Astrocyte (in vitro differentiated cells and primary cell): ENCODE measurements around the gene ZNF593OS. TPM values are rescaled to one million over a fixed set of nuclear protein-coding genes. Genes with fewer than 3 reads are reported as not detected.

Experiments
- DNase-seq: peaks from one replicate; pipeline ENCODE4 v3.0.0-alpha.2; 2010; ENCODE audit warnings: low read depth
- FAIRE-seq: peaks from 2 replicates; lab custom pipeline; 2011; peaks lifted over from hg19 to GRCh38; lab: Jason Lieb, UNC
- H2AFZ ChIP-seq: 2 replicates; pipeline ENCODE4 v1.6.0; 2012; ENCODE audit warnings: low read depth, low read length, inconsistent platforms
- H3K27ac ChIP-seq: 2 replicates; pipeline ENCODE4 v1.5.1; 2011; ENCODE audit warnings: low read depth, low read length, inconsistent platforms
- H3K27me3 ChIP-seq: 2 replicates; pipeline ENCODE4 v1.6.0; 2011; ENCODE audit warnings: low read length, inconsistent platforms; ENCODE audit not compliant: insufficient read depth
- H3K36me3 ChIP-seq: 2 replicates; pipeline ENCODE4 v1.5.1; 2011; ENCODE audit warnings: low read length, inconsistent platforms; ENCODE audit not compliant: insufficient read depth
- H3K4me1 ChIP-seq: 2 replicates; pipeline ENCODE4 v1.5.1; 2011; ENCODE audit warnings: low read length, inconsistent platforms; ENCODE audit not compliant: insufficient read depth
- H3K4me2 ChIP-seq: 2 replicates; pipeline ENCODE4 v1.6.0; 2012; ENCODE audit warnings: low read length, inconsistent platforms
- H3K4me3 ChIP-seq: 2 replicates; pipeline ENCODE4 v1.5.1; 2011; ENCODE audit warnings: low read depth, mild to moderate bottlenecking, low read length, inconsistent platforms; ENCODE audit not compliant: insufficient read depth
- H3K79me2 ChIP-seq: 2 replicates; pipeline ENCODE4 v1.6.0; 2012; ENCODE audit warnings: mild to moderate bottlenecking, low read length, inconsistent platforms; ENCODE audit not compliant: insufficient read depth
- H3K9ac ChIP-seq: 2 replicates; pipeline ENCODE4 v1.6.0; 2012; ENCODE audit warnings: mild to moderate bottlenecking, low read length, inconsistent platforms
- H3K9me3 ChIP-seq: 2 replicates; pipeline ENCODE4 v1.5.1; 2012; ENCODE audit warnings: low read depth, mild to moderate bottlenecking, low read length, inconsistent platforms; ENCODE audit not compliant: insufficient read depth
- H4K20me1 ChIP-seq: 2 replicates; pipeline ENCODE4 v1.6.0; 2012; ENCODE audit warnings: low read length, inconsistent platforms; ENCODE audit not compliant: insufficient read depth
- H3K27ac Mint-ChIP-seq: one replicate; pipeline ENCODE4 v1.8.0; 2021; ENCODE audit warnings: mild to moderate bottlenecking, mixed read lengths; ENCODE audit not compliant: unreplicated experiment
- H3K27me3 Mint-ChIP-seq: one replicate; pipeline ENCODE4 v1.8.0; 2021; ENCODE audit warnings: low read depth, mixed read lengths; ENCODE audit not compliant: unreplicated experiment
- H3K36me3 Mint-ChIP-seq: one replicate; pipeline ENCODE4 v1.8.0; 2021; ENCODE audit warnings: low read depth, mixed read lengths; ENCODE audit not compliant: unreplicated experiment
- H3K4me1 Mint-ChIP-seq: one replicate; pipeline ENCODE4 v1.8.0; 2021; ENCODE audit warnings: low read depth, mixed read lengths; ENCODE audit not compliant: unreplicated experiment
- H3K4me3 Mint-ChIP-seq: one replicate; pipeline ENCODE4 v1.8.0; 2021; ENCODE audit warnings: mild to moderate bottlenecking, moderate library complexity, mixed read lengths; ENCODE audit not compliant: unreplicated experiment
- H3K9me3 Mint-ChIP-seq: one replicate; pipeline ENCODE4 v1.8.0; 2021; ENCODE audit warnings: mild to moderate bottlenecking, mixed read lengths; ENCODE audit not compliant: unreplicated experiment
- EZH2 ChIP-seq: IDR thresholded peaks from 2 replicates; pipeline ENCODE4 v1.6.1; 2012; ENCODE audit warnings: mild to moderate bottlenecking, low read length, inconsistent platforms; ENCODE audit not compliant: insufficient read depth
- total RNA-seq: library from RNA; stranded (reverse); gene quantifications from 2 replicates; pipeline ENCODE4 v1.2.1, GENCODE V29; 2021
- TF ChIP-seq, protein P1 (sequence below): IDR thresholded peaks from 2 replicates; pipeline ENCODE4 v1.5.1; 2011; ENCODE audit warnings: low read depth, mild to moderate bottlenecking, inconsistent platforms, low read length, moderate library complexity; ENCODE audit not compliant: insufficient read depth

ZNF593OS gene
- total RNA-seq, 1 donor from 2014 or later, result not detected

DNA sequence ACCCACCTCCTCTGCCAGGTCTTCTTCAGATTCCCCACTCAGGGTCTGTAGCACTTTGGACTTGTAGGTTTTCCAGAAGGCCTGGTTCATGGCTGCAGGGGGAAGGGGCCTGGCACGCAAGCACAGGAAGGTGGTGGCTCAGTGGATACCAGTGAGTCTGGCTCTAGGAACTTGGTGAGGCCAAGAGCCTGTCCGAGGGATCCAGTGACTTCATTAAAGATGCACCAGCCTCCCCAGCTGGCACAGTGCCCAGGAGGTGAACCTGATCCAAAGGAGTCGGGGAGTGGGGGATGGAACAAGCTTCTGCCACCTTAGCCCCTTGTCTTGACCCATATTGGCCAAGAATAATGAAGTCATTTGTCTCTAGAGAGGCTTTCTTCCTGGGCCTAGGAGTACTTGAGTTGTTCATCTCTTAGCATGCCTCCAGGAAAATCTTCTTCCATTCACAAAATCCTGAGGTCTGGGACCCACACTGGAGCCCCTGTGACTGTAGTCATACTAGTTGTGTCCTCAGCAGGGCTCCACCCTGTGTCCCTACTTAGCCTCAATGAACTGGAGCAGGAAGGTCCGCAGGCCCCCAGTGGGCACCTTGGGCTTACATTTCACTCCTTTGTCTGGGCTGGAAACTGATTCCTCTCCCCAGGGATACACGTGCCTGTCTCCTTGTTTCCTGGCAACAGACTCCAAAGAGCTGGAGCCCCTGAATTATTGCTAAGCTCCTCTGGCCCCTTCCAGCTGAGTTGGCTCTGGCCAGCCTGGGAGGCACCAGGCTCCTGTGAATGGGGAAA is 3.0 kb downstream of the ZNF593OS start, which contains the start of gene C1orf232:
C1orf232 (minus strand) TSS at position 554 of the 788 bp plus-strand sequence; CDS start at position 90, 464 bp downstream.
- peak within 1 kb of the TSS; percentile 89 for H3K4me3 Mint-ChIP-seq
- Histone ChIP-seq H2AFZ (peak within 1 kb of the TSS; percentile 96), H3K4me3 (peak within 1 kb of the TSS; percentile 68), H4K20me1 (no peaks in the 10 kb centered on the region), H3K4me2 (peak within 1 kb of the TSS; percentile 88), H3K36me3 (no peaks in the 10 kb centered on the region), H3K79me2 (peaks cover 20% of the 10 kb centered on the region), H3K27ac (peak within 1 kb of the TSS; percentile 74), H3K4me1 (peaks cover 20% of the 10 kb centered on the region), H3K27me3 (no peaks in the 10 kb centered on the region), H3K9ac (peak within 1 kb of the TSS; percentile 94), H3K9me3 (no peaks in the 10 kb centered on the region)
- no peaks in the 10 kb centered on the region for H3K9me3 Mint-ChIP-seq
- TF ChIP-seq, protein P1, sequence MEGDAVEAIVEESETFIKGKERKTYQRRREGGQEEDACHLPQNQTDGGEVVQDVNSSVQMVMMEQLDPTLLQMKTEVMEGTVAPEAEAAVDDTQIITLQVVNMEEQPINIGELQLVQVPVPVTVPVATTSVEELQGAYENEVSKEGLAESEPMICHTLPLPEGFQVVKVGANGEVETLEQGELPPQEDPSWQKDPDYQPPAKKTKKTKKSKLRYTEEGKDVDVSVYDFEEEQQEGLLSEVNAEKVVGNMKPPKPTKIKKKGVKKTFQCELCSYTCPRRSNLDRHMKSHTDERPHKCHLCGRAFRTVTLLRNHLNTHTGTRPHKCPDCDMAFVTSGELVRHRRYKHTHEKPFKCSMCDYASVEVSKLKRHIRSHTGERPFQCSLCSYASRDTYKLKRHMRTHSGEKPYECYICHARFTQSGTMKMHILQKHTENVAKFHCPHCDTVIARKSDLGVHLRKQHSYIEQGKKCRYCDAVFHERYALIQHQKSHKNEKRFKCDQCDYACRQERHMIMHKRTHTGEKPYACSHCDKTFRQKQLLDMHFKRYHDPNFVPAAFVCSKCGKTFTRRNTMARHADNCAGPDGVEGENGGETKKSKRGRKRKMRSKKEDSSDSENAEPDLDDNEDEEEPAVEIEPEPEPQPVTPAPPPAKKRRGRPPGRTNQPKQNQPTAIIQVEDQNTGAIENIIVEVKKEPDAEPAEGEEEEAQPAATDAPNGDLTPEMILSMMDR, result no peak
- TF ChIP-seq EZH2, result no peak
- no peaks in the 10 kb centered on the region for H3K36me3 Mint-ChIP-seq
- H3K27me3 Mint-ChIP-seq, result no peaks in the 10 kb centered on the region
- no peak within 1 kb of the TSS for H3K27ac Mint-ChIP-seq
- FAIRE-seq (no peak), DNase-seq (no peak)
- peaks cover 6% of the 10 kb centered on the region for H3K4me1 Mint-ChIP-seq

DNA sequence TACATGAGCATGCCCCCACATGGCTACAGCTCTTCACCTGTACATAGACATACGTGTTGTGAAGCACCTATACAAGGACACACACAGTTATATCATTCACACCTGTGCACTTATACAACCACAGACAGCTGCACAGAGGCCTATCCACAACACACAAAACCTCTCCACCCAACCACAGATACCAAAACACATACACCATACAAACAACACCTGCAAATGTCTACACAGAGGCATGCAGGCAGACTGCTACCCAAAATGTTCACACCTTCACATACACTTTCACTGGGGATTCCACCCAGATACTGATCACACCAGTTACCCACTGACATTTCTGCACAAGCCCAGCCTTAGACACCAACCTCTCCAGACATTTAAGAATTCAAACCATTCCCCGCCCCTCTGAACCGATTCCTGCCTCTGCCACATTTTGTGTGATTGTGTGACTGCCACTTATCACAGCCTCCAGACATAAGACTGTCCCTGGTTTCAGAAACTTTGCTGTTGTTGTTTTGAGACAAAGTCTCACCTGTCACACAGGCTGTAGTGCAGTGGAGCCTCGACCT is 4.8 kb downstream of the ZNF593OS start:
- TF ChIP-seq EZH2, result no peak
- TF ChIP-seq, protein P1, result no peak
- no peaks in the 10 kb centered on the region for H3K9me3 ChIP-seq
- H3K27ac Mint-ChIP-seq, result no peak overlapping the region
- no peak overlapping the region for H3K4me3 ChIP-seq
- no peak overlapping the region for H3K4me2 ChIP-seq
- no peaks in the 10 kb centered on the region for H3K36me3 ChIP-seq
- H4K20me1 ChIP-seq, result no peaks in the 10 kb centered on the region
- H3K4me1 Mint-ChIP-seq, result peaks cover 9% of the 10 kb centered on the region
- H3K4me3 Mint-ChIP-seq, result no peak overlapping the region
- no peak overlapping the region for H3K9ac ChIP-seq
- no peak for FAIRE-seq
- H3K9me3 Mint-ChIP-seq, result no peaks in the 10 kb centered on the region
- DNase-seq, result no peak
- no peak overlapping the region for H3K27ac ChIP-seq
- H2AFZ ChIP-seq, result no peak overlapping the region
- H3K27me3 Mint-ChIP-seq, result no peaks in the 10 kb centered on the region
- H3K4me1 ChIP-seq, result peaks cover 23% of the 10 kb centered on the region
- H3K36me3 Mint-ChIP-seq, result no peaks in the 10 kb centered on the region
- H3K27me3 ChIP-seq, result peaks cover 2% of the 10 kb centered on the region
- peaks cover 20% of the 10 kb centered on the region for H3K79me2 ChIP-seq
